ENCODE measurements around the gene TMEM87B. TPM values are rescaled to one million over a fixed set of nuclear protein-coding genes. Genes with fewer than 3 reads are reported as not detected.

The TMEM87B gene
- total RNA-seq, 1 experiment from 2014 or later: 16.3 TPM

GRCh38 chr2:112031473-112032223 is 23.4 kb upstream of the TMEM87B start:
- POLR2A ChIA-PET: no interaction called here
- Mint-ChIP-seq H3K36me3 (ENCODE audit: insufficient read depth, unreplicated experiment) (peaks cover 34% of the 10 kb centered on the region), H3K27ac (ENCODE audit: unreplicated experiment) (no peak overlapping the region), H3K9me3 (ENCODE audit: unreplicated experiment) (no peaks in the 10 kb centered on the region), H3K4me1 (ENCODE audit: low read depth, unreplicated experiment) (no peaks in the 10 kb centered on the region), H3K4me3 (ENCODE audit: unreplicated experiment) (no peak overlapping the region), H3K27me3 (ENCODE audit: insufficient read depth, unreplicated experiment) (no peaks in the 10 kb centered on the region)
- CTCF ChIA-PET: no interaction called here
- peaks cover 2% of the 10 kb centered on the region; the same call in 1 of the 2 replicates for H3K36me3 ChIP-seq (ENCODE audit: control insufficient read depth, insufficient read depth, low read length)
- H3K4me1 ChIP-seq: no peaks in the 10 kb centered on the region
- H3K27me3 ChIP-seq (replicated peaks; ENCODE audit: control insufficient read depth, insufficient read depth, low read length): no peaks in the 10 kb centered on the region
- H3K4me3 ChIP-seq (ENCODE audit: low read depth, low read length): no peak overlapping the region
- DNase-seq: no peak
- intact Hi-C loops (cut with micrococcal nuclease; ENCODE audit: unreplicated experiment): no loop called here
- H3K9me3 ChIP-seq: no peaks in the 10 kb centered on the region
- no TSS peak for BruUV-seq (replicated peaks)
- TF ChIP-seq CTCF (IDR thresholded peaks at IDR 0.05; ENCODE audit: insufficient read depth in 1 of 2, low read depth in 1 of 2, low read length in 1 of 2, severe bottlenecking in 1 of 2, unreplicated experiment in 1 of 2): no peak

- H3K27me3 Mint-ChIP-seq (ENCODE audit: insufficient read depth, unreplicated experiment): no peaks in the 10 kb centered on the region
- H3K27ac Mint-ChIP-seq (ENCODE audit: unreplicated experiment): no peak overlapping the region
- H3K4me3 Mint-ChIP-seq (ENCODE audit: unreplicated experiment): no peak overlapping the region
Observed at GRCh38 chr2:112032224-112032586, 22.9 kb upstream of the TMEM87B start.

More at GRCh38 chr2:112032224-112032586, 22.9 kb upstream of the TMEM87B start:
- DNase-seq: no peak
- peaks cover 2% of the 10 kb centered on the region; the same call in 1 of the 2 replicates for H3K36me3 ChIP-seq (ENCODE audit: control insufficient read depth, insufficient read depth, low read length)
- CTCF ChIA-PET: no interaction called here
- no peak overlapping the region for H3K4me3 ChIP-seq (ENCODE audit: low read depth, low read length)
- no TSS peak for BruUV-seq (replicated peaks)
- H3K9me3 Mint-ChIP-seq (ENCODE audit: unreplicated experiment): peaks cover 2% of the 10 kb centered on the region
- peaks cover 31% of the 10 kb centered on the region for H3K36me3 Mint-ChIP-seq (ENCODE audit: insufficient read depth, unreplicated experiment)
- H3K4me1 Mint-ChIP-seq (ENCODE audit: low read depth, unreplicated experiment): no peaks in the 10 kb centered on the region
- H3K9me3 ChIP-seq: no peaks in the 10 kb centered on the region
- no peaks in the 10 kb centered on the region for H3K27me3 ChIP-seq (replicated peaks; ENCODE audit: control insufficient read depth, insufficient read depth, low read length)
- POLR2A ChIA-PET: no interaction called here
- H3K4me1 ChIP-seq: no peaks in the 10 kb centered on the region
- intact Hi-C loops (cut with micrococcal nuclease; ENCODE audit: unreplicated experiment): no loop called here
- TF ChIP-seq CTCF (IDR thresholded peaks at IDR 0.05; ENCODE audit: insufficient read depth in 1 of 2, low read depth in 1 of 2, low read length in 1 of 2, severe bottlenecking in 1 of 2, unreplicated experiment in 1 of 2): no peak
